C4-2B (cell line): Measurements from ENCODE around the gene TNFAIP1.

Experiments used
- H3K27ac ChIP-seq: fragments of 450-650 bp; 2 replicates; pipeline ENCODE4 v1.5.1; 2017
- ZFX ChIP-seq: fragments of 450-650 bp; IDR thresholded peaks from 2 replicates; pipeline ENCODE4 v1.6.1; 2017
- TF ChIP-seq, protein P1 (sequence below): fragments of 450-650 bp; conservative IDR thresholded peaks from 2 replicates; pipeline ENCODE4 v1.5.1; 2017; ENCODE audit warnings: mild to moderate bottlenecking

TNFAIP1 gene

DNA sequence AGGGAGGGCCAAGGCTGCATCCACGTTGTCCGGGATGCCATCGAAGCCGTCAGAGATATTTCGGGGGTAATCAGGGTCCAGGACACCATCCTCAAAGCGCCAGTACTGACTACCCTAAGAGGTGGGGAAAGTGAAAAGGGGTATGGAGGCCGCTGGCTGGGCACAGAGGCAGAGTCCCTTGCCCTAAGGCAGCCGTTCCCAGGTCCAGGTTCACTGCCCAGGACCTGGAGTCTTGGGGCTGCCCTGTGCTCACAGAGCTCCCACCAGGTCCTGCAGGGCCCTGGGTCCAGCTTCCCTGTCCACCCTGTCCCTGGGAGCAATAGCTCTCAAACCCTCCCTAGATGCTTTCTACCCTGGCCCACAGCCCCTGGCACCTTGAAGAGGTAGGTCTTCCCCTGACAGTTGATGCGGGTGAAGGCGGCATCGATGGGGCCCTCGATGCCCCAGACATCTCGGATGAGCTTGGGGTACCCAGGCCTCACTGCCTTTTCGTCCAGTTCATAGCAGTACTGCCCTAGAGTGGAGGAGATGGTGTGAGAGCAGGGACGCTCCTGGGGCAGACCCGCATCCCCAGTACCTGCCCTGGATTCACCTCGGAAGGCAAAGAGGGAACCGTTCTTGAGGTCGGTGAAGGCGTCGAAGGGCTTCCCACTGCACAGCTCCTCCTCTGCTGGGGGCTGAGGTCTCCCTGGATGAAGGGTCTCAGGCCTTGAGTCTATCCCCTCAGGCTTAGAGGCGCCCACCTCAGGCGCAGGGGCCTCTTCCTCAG is 33.5 kb downstream of the TNFAIP1 start:
- no peak overlapping the region for H3K27ac ChIP-seq
- TF ChIP-seq ZFX, result no peak
- TF ChIP-seq, protein P1, sequence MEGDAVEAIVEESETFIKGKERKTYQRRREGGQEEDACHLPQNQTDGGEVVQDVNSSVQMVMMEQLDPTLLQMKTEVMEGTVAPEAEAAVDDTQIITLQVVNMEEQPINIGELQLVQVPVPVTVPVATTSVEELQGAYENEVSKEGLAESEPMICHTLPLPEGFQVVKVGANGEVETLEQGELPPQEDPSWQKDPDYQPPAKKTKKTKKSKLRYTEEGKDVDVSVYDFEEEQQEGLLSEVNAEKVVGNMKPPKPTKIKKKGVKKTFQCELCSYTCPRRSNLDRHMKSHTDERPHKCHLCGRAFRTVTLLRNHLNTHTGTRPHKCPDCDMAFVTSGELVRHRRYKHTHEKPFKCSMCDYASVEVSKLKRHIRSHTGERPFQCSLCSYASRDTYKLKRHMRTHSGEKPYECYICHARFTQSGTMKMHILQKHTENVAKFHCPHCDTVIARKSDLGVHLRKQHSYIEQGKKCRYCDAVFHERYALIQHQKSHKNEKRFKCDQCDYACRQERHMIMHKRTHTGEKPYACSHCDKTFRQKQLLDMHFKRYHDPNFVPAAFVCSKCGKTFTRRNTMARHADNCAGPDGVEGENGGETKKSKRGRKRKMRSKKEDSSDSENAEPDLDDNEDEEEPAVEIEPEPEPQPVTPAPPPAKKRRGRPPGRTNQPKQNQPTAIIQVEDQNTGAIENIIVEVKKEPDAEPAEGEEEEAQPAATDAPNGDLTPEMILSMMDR, result no peak

DNA sequence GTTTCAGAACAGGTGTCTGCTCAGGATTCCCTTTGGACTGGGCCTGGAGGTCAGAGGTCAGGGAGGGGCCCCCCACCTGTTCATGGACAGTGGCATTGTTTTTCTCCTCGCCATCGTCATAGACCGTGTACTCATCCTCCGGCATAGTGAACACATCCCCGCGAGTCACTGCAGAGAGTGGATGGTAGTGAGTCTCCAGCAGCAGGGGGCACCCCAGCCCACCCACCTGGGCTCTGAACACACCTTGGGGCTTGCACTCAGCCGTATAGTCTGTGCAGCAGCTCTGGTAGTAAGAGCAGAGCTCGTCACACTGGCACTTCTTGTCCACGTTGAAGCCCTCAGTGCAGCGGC is 34.1 kb downstream of the TNFAIP1 start:
- no peak overlapping the region; the same call in 1 of the 2 replicates for H3K27ac ChIP-seq
- TF ChIP-seq, protein P1, result no peak
- no peak for TF ChIP-seq ZFX

DNA sequence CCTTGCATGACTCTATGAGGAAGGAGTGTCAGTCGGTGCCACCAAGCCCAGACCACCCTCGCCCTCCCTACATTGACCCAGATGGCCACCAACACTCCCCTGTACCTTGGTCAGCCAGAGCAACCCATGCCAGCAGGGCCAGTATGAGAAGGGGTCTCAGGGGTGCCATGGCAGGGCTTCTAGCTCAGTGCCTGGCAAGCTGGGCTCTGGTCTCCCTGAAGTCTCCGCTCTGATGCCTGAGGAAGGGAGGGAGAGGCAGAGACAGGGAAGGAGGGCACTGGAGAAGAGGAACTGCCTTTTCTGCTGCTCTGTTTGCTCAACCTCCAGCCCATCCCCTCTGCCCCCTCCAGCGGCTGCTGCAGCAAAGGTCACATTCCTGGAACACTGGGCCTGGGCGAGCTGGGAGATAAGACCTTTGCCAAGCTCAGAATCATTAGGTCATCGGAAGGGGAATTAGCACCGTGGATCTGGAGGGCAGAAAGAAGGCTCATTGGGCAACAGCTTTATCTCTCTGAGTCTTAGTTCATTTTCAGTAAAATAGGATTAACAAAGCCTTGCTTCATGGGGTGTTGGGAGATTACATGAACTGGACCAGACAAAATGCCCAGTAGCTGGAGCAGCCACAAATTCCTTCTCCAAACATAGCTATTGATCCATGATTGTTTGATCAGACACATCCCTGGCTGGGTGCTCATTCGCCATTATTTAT is 34.6 kb downstream of the TNFAIP1 start, which contains the start of gene VTN:
TSS of gene VTN (minus strand) at position 273 of the 709 bp plus-strand sequence. CDS start at position 169, 104 bp downstream.
- no peak within 1 kb of the TSS; the same call in 1 of the 2 replicates for H3K27ac ChIP-seq
- no peak for TF ChIP-seq ZFX
- TF ChIP-seq, protein P1, result no peak

DNA sequence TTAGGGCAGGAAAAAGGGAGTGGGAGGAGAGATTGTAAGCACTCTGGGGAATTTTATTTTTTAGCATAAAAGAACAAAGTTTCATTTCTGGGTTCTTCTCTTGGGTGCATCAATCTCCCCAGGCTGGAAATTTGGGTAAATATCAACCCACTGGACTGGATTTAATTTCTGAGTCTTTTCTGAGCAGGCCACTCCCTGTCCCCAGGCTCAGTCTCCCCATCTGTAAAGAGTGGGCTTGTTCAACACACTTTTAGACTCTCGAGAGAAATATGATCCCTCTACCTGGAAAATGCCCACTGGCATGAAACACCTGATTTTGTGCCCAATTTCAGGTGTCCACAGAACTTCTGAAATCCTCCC is 35.2 kb downstream of the TNFAIP1 start:
- TF ChIP-seq, protein P1, result no peak
- no peak for TF ChIP-seq ZFX
- no peak overlapping the region; the same call in 1 of the 2 replicates for H3K27ac ChIP-seq

DNA sequence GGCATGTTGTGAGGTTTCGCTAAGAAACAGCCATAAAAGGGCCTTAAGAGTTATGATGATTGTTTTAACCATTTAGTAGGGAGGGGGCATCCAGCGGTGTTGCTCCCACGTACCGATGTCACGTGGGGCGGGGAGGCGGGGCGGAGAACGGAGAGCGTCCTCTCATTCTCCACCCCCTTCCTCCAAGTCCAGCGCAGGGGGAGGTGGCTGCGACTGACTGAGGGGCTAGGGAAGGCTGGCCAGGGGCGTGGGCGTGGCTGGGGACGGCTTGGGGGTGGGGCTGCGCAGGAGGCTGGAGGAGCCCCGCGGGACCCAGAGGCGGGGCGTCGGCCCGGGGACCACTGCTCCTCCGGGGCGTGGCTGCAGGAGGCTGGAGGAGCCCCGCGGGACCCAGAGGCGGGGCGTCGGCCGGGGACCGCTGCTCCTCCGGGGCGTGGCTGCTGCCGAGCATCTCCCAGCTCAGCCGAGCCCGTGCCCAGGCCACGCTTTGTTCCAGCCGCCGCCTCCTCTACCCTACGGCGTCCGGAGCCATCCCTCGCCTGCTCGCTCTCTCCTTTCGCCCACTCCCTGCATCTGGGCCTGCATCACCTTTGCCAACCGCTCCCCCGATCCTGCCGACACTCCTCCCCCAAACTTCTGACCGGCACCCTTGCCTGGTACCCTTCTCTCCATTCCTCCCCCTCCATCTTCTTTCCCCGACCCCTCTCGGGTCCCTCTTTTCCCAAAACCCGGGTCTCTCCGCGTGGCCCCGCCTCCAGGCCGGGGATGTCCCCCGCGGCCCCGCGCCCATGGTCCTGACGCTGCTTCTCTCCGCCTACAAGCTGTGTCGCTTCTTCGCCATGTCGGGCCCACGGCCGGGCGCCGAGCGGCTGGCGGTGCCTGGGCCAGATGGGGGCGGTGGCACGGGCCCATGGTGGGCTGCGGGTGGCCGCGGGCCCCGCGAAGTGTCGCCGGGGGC is 36.0 kb downstream of the TNFAIP1 start, which contains the start of gene SARM1:
TSS of gene SARM1 (plus strand) at position 450 of the 958 bp plus-strand sequence. CDS start at position 789, 339 bp downstream.
- H3K27ac ChIP-seq, result no peak within 1 kb of the TSS; the same call in 1 of the 2 replicates

DNA sequence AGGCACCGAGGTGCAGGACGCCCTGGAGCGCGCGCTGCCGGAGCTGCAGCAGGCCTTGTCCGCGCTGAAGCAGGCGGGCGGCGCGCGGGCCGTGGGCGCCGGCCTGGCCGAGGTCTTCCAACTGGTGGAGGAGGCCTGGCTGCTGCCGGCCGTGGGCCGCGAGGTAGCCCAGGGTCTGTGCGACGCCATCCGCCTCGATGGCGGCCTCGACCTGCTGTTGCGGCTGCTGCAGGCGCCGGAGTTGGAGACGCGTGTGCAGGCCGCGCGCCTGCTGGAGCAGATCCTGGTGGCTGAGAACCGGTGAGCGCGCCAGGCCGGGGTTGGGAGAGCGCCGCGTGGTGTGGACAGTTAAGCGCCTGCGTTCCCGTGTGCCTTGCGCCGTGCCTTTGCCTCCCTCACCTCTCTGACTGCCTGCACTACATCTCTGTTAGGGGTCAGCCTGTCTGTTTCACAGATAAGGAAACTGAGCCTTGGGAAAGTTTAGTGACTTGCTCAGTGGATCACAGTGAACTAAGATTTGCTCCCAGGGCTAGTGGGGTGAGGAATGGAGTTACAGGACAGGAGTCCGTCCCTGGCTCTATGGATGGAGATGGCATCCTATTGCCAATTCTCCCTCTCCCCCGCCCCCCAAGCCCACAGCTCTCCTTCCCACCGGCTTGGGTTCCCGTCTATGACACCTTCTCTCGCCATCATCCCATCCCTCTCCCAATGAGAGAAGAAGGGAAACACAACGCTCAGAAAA is 36.8 kb downstream of the TNFAIP1 start:
- TF ChIP-seq, protein P1, result no peak
- no peak for TF ChIP-seq ZFX
- no peak overlapping the region for H3K27ac ChIP-seq

More for the DNA sequence above, 36.0 kb downstream of the TNFAIP1 start, which contains the start of gene SARM1:
- no peak for TF ChIP-seq ZFX
- TF ChIP-seq, protein P1, result no peak
